ENCODE results near the gene PSME3. TPM values are rescaled to one million over a fixed set of nuclear protein-coding genes. Genes with fewer than 3 reads are reported as not detected.

PSME3 gene
- total and polyA plus RNA-seq, 9 of the 15 experiments (the other 6 are each of a cell fraction or from before 2014, with no cell fraction given), result 31.2 to 275 (median 141) TPM

GRCh38 chr17:42832934-42833766 is at the start of gene PSME3 (continued):
- TF ChIP-seq, protein P1, sequence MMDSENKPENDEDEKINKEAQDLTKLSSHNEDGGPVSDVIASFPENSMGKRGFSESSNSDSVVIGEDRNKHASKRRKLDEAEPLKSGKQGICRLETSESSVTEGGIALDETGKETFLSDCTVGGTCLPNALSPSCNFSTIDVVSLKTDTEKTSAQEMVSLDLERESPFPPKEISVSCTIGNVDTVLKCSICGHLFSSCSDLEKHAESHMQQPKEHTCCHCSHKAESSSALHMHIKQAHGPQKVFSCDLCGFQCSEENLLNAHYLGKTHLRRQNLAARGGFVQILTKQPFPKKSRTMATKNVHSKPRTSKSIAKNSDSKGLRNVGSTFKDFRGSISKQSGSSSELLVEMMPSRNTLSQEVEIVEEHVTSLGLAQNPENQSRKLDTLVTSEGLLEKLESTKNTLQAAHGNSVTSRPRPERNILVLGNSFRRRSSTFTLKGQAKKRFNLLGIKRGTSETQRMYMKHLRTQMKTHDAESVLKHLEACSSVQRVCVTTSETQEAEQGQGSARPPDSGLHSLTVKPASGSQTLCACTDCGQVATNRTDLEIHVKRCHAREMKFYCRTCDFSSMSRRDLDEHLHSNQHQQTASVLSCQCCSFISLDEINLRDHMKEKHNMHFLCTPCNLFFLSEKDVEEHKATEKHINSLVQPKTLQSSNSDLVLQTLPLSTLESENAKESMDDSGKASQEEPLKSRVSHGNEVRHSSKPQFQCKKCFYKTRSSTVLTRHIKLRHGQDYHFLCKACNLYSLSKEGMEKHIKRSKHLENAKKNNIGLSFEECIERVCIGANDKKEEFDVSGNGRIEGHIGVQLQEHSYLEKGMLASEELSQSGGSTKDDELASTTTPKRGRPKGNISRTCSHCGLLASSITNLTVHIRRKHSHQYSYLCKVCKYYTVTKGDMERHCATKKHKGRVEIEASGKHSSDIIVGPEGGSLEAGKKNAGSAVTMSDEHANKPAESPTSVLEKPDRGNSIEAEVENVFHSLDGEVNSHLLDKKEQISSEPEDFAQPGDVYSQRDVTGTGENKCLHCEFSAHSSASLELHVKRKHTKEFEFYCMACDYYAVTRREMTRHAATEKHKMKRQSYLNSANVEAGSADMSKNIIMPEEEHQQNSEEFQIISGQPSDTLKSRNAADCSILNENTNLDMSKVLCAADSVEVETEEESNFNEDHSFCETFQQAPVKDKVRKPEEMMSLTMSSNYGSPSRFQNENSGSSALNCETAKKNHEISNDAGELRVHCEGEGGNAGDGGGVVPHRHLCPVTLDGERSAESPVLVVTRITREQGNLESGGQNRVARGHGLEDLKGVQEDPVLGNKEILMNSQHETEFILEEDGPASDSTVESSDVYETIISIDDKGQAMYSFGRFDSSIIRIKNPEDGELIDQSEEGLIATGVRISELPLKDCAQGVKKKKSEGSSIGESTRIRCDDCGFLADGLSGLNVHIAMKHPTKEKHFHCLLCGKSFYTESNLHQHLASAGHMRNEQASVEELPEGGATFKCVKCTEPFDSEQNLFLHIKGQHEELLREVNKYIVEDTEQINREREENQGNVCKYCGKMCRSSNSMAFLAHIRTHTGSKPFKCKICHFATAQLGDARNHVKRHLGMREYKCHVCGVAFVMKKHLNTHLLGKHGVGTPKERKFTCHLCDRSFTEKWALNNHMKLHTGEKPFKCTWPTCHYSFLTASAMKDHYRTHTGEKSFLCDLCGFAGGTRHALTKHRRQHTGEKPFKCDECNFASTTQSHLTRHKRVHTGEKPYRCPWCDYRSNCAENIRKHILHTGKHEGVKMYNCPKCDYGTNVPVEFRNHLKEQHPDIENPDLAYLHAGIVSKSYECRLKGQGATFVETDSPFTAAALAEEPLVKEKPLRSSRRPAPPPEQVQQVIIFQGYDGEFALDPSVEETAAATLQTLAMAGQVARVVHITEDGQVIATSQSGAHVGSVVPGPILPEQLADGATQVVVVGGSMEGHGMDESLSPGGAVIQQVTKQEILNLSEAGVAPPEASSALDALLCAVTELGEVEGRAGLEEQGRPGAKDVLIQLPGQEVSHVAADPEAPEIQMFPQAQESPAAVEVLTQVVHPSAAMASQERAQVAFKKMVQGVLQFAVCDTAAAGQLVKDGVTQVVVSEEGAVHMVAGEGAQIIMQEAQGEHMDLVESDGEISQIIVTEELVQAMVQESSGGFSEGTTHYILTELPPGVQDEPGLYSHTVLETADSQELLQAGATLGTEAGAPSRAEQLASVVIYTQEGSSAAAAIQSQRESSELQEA (IDR thresholded peaks at IDR 0.05; ENCODE audit: low read depth), result 0 out of 2 replicates have a peak, but pooled peaks have one; percentile 9
- peak; percentile 96 for TF ChIP-seq CREB1 (IDR thresholded peaks at IDR 0.05)
- TF ChIP-seq CREB1 (CRISPR knock-in tag; IDR thresholded peaks at IDR 0.05), result peak; percentile 98
- TF ChIP-seq E2F3 (CRISPR knock-in tag; IDR thresholded peaks at IDR 0.05), result peak; percentile 47; the same call in 1 of the 2 replicates
- TF ChIP-seq, protein P2, sequence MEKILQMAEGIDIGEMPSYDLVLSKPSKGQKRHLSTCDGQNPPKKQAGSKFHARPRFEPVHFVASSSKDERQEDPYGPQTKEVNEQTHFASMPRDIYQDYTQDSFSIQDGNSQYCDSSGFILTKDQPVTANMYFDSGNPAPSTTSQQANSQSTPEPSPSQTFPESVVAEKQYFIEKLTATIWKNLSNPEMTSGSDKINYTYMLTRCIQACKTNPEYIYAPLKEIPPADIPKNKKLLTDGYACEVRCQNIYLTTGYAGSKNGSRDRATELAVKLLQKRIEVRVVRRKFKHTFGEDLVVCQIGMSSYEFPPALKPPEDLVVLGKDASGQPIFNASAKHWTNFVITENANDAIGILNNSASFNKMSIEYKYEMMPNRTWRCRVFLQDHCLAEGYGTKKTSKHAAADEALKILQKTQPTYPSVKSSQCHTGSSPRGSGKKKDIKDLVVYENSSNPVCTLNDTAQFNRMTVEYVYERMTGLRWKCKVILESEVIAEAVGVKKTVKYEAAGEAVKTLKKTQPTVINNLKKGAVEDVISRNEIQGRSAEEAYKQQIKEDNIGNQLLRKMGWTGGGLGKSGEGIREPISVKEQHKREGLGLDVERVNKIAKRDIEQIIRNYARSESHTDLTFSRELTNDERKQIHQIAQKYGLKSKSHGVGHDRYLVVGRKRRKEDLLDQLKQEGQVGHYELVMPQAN (IDR thresholded peaks at IDR 0.05; ENCODE audit: borderline replicate concordance), result peak; percentile 100
- TF ChIP-seq, protein P3, sequence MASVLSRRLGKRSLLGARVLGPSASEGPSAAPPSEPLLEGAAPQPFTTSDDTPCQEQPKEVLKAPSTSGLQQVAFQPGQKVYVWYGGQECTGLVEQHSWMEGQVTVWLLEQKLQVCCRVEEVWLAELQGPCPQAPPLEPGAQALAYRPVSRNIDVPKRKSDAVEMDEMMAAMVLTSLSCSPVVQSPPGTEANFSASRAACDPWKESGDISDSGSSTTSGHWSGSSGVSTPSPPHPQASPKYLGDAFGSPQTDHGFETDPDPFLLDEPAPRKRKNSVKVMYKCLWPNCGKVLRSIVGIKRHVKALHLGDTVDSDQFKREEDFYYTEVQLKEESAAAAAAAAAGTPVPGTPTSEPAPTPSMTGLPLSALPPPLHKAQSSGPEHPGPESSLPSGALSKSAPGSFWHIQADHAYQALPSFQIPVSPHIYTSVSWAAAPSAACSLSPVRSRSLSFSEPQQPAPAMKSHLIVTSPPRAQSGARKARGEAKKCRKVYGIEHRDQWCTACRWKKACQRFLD (CRISPR knock-in tag; IDR thresholded peaks at IDR 0.05), result peak; percentile 92
- peak; percentile 78; the same call in 1 of the 2 replicates for TF ChIP-seq BRD4 (IDR thresholded peaks at IDR 0.05)
- no peak for TF ChIP-seq MCM2 (IDR thresholded peaks at IDR 0.05; ENCODE audit: low read depth)
- TF ChIP-seq SIRT6 (IDR thresholded peaks at IDR 0.05; ENCODE audit: low read depth, low read length), result no peak
- TF ChIP-seq PHB (CRISPR knock-in tag; IDR thresholded peaks at IDR 0.05), result no peak
- TF ChIP-seq ZNF639 (CRISPR knock-in tag; conservative IDR thresholded peaks at IDR 0.05 in 1 of 2, IDR thresholded peaks at IDR 0.05 in 1 of 2), result peak in 1 of 2 experiments; percentile 73; a peak in 2 of 4 replicates
- no peak for TF ChIP-seq ELK3 (CRISPR knock-in tag; IDR thresholded peaks at IDR 0.05)

Data from K562 (cell line).